AG04449 (cell line): ENCODE measurements around the gene SMYD2.

Experiments
- CTCF ChIA-PET: fragments of 350-600 bp; formaldehyde crosslinking; extraction: SDS; loops from one replicate; lab custom pipeline; 2021; ENCODE audit warnings: antibody characterized with exemption; lab: Yijun Ruan, JAX
- POLR2A ChIA-PET: fragments of 400-600, 350-600 bp; formaldehyde crosslinking; extraction: SDS; loops from one replicate; lab custom pipeline; 2020; ENCODE audit warnings: antibody characterized with exemption, inconsistent platforms; lab: Yijun Ruan, JAX
- DNase-seq: peaks from one replicate; pipeline ENCODE4 v3.0.0-alpha.2; 2010; ENCODE audit warnings: low read depth, low spot score
- H3K4me3 ChIP-seq: 2 replicates; pipeline ENCODE4 v1.5.1; 2011; ENCODE audit warnings: low read depth, mild to moderate bottlenecking, control low read depth, low read length
- CTCF ChIP-seq: IDR thresholded peaks from one replicate; pipeline ENCODE4 v1.5.1; 2011; ENCODE audit warnings: mild to moderate bottlenecking, moderate library complexity, low read length, control low read depth, inconsistent platforms; ENCODE audit not compliant: insufficient read depth; ENCODE audit errors: missing control alignments

The SMYD2 gene

GRCh38 chr1:214285610-214286440 lies 4.9 kb downstream of the SMYD2 start:
- CTCF ChIA-PET, result interaction anchor here (1.1 to 4.7 kb wide), 3 partner anchors 25 to 47 kb away, joined by 3 to 27 read pairs (median 13); no protein-coding TSS in a partner anchor

GRCh38 chr1:214287884-214288283 lies 6.9 kb downstream of the SMYD2 start:
- DNase-seq, result no peak
- TF ChIP-seq CTCF, result no peak
- CTCF ChIA-PET, result interaction anchor here (3.4 kb wide), 1 partner anchor 45 kb away, joined by 13 read pairs; no protein-coding TSS in a partner anchor
- POLR2A ChIA-PET, result no interaction called here
- H3K4me3 ChIP-seq, result no peak overlapping the region

More at GRCh38 chr1:214285610-214286440, 4.9 kb downstream of the SMYD2 start:
- TF ChIP-seq CTCF, result no peak
- H3K4me3 ChIP-seq, result no peak overlapping the region
- no peak for DNase-seq
- POLR2A ChIA-PET, result no interaction called here

- CTCF ChIA-PET, result interaction anchor here (1.7 kb wide), 1 partner anchor 28 kb away, joined by 11 read pairs; no protein-coding TSS in a partner anchor
- TF ChIP-seq CTCF, result no peak
- H3K4me3 ChIP-seq, result no peak overlapping the region
Observed at GRCh38 chr1:214289574-214290272, 8.8 kb downstream of the SMYD2 start.

GRCh38 chr1:214290424-214291037 lies 9.6 kb downstream of the SMYD2 start:
- ChIA-PET POLR2A (no interaction called here), CTCF (interaction anchor here (1.2 to 4.4 kb wide), 5 partner anchors 8 to 38 kb away, joined by 3 to 20 read pairs (median 5); no protein-coding TSS in a partner anchor)

More at GRCh38 chr1:214289574-214290272, 8.8 kb downstream of the SMYD2 start:
- POLR2A ChIA-PET, result no interaction called here
- no peak for DNase-seq

GRCh38 chr1:214292322-214292721 lies 11.4 kb downstream of the SMYD2 start:
- ChIA-PET CTCF (interaction anchor here (1.2 to 4.4 kb wide), 4 partner anchors 27 to 40 kb away, joined by 3 to 20 read pairs (median 9); no protein-coding TSS in a partner anchor), POLR2A (no interaction called here)
- no peak for DNase-seq
- no peak for TF ChIP-seq CTCF
- no peak overlapping the region for H3K4me3 ChIP-seq

More at GRCh38 chr1:214290424-214291037, 9.6 kb downstream of the SMYD2 start:
- TF ChIP-seq CTCF, result no peak
- no peak overlapping the region for H3K4me3 ChIP-seq
- no peak for DNase-seq

- DNase-seq, result no peak
- TF ChIP-seq CTCF, result no peak
- POLR2A ChIA-PET, result no interaction called here
- no peak overlapping the region for H3K4me3 ChIP-seq
- CTCF ChIA-PET, result interaction anchor here (1.7 to 3.5 kb wide), 4 partner anchors 21 to 36 kb away, joined by 4 to 24 read pairs (median 16); no protein-coding TSS in a partner anchor
Observed at GRCh38 chr1:214295934-214296333, 15.0 kb downstream of the SMYD2 start.
